DND-41 (cell line): ENCODE data around the gene TBX2.

Experiments
- ATAC-seq: fragments of 200-7000 bp; cut with Tn5 transposase; 3 replicates; pipeline ENCODE4 v1.9.1; 2021; ENCODE audit warnings: low read depth; ENCODE audit not compliant: insufficient read depth
- DNase-seq: peaks from one replicate; pipeline ENCODE4 v3.0.0-alpha.2; 2020
- H2AFZ ChIP-seq: 2 replicates; pipeline ENCODE4 v1.6.0; 2012; ENCODE audit warnings: low read depth, low read length
- H3K27ac ChIP-seq: 2 replicates; pipeline ENCODE4 v1.5.1; 2012; ENCODE audit warnings: low read length, inconsistent platforms
- H3K27me3 ChIP-seq: fragments of 200-600 bp; sonication (generic); 2 replicates; pipeline ENCODE4 v1.6.0; 2012; ENCODE audit warnings: low read length, mild to moderate bottlenecking, inconsistent platforms; ENCODE audit not compliant: insufficient read depth, poor library complexity
- H3K36me3 ChIP-seq: 2 replicates; pipeline ENCODE4 v1.5.1; 2012; ENCODE audit warnings: low read length, inconsistent platforms; ENCODE audit not compliant: insufficient read depth
- H3K4me1 ChIP-seq: 2 replicates; pipeline ENCODE4 v1.5.1; 2012; ENCODE audit warnings: mild to moderate bottlenecking, low read length; ENCODE audit not compliant: insufficient read depth
- H3K4me2 ChIP-seq: 2 replicates; pipeline ENCODE4 v1.6.0; 2012; ENCODE audit warnings: mild to moderate bottlenecking, moderate library complexity, low read length, inconsistent platforms; ENCODE audit not compliant: insufficient read depth
- H3K4me3 ChIP-seq, 2 experiments: fragments of 200-600 bp in 1 of 2; shearing (Covaris generic) in 1 of 2; 2 replicates each; pipeline ENCODE4 v1.5.1; 2012 to 2016; ENCODE audit warnings: inconsistent platforms in 2 of 2, low read length in 2 of 2, mild to moderate bottlenecking in 2 of 2, low read depth in 1 of 2, moderate library complexity in 1 of 2
- H3K79me2 ChIP-seq: 2 replicates; pipeline ENCODE4 v1.6.0; 2012; ENCODE audit warnings: low read length, inconsistent platforms; ENCODE audit not compliant: insufficient read depth
- H3K9ac ChIP-seq: 2 replicates; pipeline ENCODE4 v1.6.0; 2012; ENCODE audit warnings: low read depth, mild to moderate bottlenecking, inconsistent platforms, low read length, moderate library complexity
- H3K9me3 ChIP-seq: 2 replicates; pipeline ENCODE4 v1.5.1; 2012; ENCODE audit warnings: low read length, moderate library complexity, mild to moderate bottlenecking, inconsistent platforms; ENCODE audit not compliant: insufficient read depth, severe bottlenecking
- H4K20me1 ChIP-seq: 2 replicates; pipeline ENCODE4 v1.6.0; 2012; ENCODE audit warnings: low read length; ENCODE audit not compliant: insufficient read depth
- EZH2 ChIP-seq: IDR thresholded peaks from 3 replicates; pipeline ENCODE4 v1.6.1; 2012; ENCODE audit warnings: borderline replicate concordance, low read depth, mild to moderate bottlenecking, moderate library complexity, low read length, inconsistent platforms; ENCODE audit not compliant: severe bottlenecking
- TF ChIP-seq, protein P1 (sequence below): IDR thresholded peaks from 2 replicates; pipeline ENCODE4 v1.5.1; 2012; ENCODE audit warnings: borderline replicate concordance, low read length, moderate library complexity, mild to moderate bottlenecking; ENCODE audit not compliant: poor library complexity, severe bottlenecking; ENCODE audit errors: extremely low read depth

TBX2 gene

DNA sequence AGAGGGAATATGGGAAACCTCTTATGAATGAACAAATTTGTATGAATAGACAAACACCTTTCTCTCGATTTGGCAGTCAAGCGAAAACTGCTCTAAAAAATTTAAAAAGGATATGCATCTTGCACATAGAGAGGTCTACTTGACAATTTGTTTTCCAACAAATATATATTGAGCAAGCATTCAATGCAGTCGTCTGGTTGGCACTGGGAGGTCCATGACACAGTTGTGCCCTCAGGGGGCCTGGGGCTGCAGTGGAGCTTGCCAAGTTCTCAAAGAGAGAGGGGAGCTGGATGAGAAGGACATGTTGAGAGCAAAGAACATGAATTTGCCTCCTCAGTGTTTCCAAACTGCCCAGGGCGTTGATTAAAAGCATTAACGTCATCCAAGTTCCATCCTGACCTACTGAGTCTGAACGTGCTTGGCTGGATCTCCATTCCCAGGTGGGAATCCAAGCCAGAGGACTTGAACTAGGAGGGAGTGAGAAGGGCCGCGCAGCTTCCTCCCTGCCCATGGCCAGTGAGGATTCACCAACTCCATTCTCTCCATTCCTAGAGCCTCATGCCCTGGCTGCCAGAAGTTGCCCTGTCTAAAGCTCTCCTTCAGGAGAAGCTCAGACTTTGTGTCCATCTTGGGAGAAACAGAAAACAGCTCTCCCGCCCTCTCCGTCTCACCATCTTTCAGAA lies 24.5 kb downstream of the TBX2 start:
- H3K79me2 ChIP-seq: no peaks in the 10 kb centered on the region
- H3K4me3 ChIP-seq: no peak overlapping the region
- peaks cover 37% of the 10 kb centered on the region for H3K27me3 ChIP-seq
- no peak overlapping the region for H3K27ac ChIP-seq
- H3K4me1 ChIP-seq: peaks cover 9% of the 10 kb centered on the region
- DNase-seq (no peak), ATAC-seq (no peak)
- H2AFZ ChIP-seq: no peak overlapping the region
- H3K4me2 ChIP-seq: no peak overlapping the region
- peaks cover 12% of the 10 kb centered on the region for H4K20me1 ChIP-seq
- H3K9ac ChIP-seq: no peak overlapping the region
- TF ChIP-seq EZH2: no peak
- TF ChIP-seq, protein P1, sequence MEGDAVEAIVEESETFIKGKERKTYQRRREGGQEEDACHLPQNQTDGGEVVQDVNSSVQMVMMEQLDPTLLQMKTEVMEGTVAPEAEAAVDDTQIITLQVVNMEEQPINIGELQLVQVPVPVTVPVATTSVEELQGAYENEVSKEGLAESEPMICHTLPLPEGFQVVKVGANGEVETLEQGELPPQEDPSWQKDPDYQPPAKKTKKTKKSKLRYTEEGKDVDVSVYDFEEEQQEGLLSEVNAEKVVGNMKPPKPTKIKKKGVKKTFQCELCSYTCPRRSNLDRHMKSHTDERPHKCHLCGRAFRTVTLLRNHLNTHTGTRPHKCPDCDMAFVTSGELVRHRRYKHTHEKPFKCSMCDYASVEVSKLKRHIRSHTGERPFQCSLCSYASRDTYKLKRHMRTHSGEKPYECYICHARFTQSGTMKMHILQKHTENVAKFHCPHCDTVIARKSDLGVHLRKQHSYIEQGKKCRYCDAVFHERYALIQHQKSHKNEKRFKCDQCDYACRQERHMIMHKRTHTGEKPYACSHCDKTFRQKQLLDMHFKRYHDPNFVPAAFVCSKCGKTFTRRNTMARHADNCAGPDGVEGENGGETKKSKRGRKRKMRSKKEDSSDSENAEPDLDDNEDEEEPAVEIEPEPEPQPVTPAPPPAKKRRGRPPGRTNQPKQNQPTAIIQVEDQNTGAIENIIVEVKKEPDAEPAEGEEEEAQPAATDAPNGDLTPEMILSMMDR: no peak
- H3K36me3 ChIP-seq: no peaks in the 10 kb centered on the region
- no peaks in the 10 kb centered on the region for H3K9me3 ChIP-seq

GRCh38 chr17:61425682-61426481 lies 26.2 kb downstream of the TBX2 start:
- Histone ChIP-seq H3K4me2 (no peak overlapping the region), H3K27ac (no peak overlapping the region), H3K9me3 (no peaks in the 10 kb centered on the region), H3K36me3 (no peaks in the 10 kb centered on the region), H3K9ac (no peak overlapping the region), H3K79me2 (no peaks in the 10 kb centered on the region), H3K4me3 (no peak overlapping the region), H3K27me3 (peaks cover 37% of the 10 kb centered on the region), H2AFZ (no peak overlapping the region), H3K4me1 (no peaks in the 10 kb centered on the region), H4K20me1 (peaks cover 3% of the 10 kb centered on the region; the same call in 1 of the 2 replicates)
- DNase-seq (no peak), ATAC-seq (no peak)
- no peak for TF ChIP-seq EZH2
- TF ChIP-seq, protein P1: no peak

GRCh38 chr17:61426482-61427304 lies 27.1 kb downstream of the TBX2 start:
- no peaks in the 10 kb centered on the region for H3K79me2 ChIP-seq
- no peak overlapping the region for H3K27ac ChIP-seq
- ATAC-seq (no peak), DNase-seq (no peak)
- no peak overlapping the region for H2AFZ ChIP-seq
- no peaks in the 10 kb centered on the region for H3K9me3 ChIP-seq
- H3K9ac ChIP-seq: no peak overlapping the region
- H3K4me1 ChIP-seq: no peaks in the 10 kb centered on the region
- no peaks in the 10 kb centered on the region for H4K20me1 ChIP-seq
- no peak overlapping the region for H3K4me2 ChIP-seq
- H3K36me3 ChIP-seq: no peaks in the 10 kb centered on the region
- peaks cover 30% of the 10 kb centered on the region for H3K27me3 ChIP-seq
- H3K4me3 ChIP-seq: no peak overlapping the region
- TF ChIP-seq, protein P1: no peak
- TF ChIP-seq EZH2: no peak
